ENCODE data around the gene RAP1GAP2.

RAP1GAP2 gene

GRCh38 chr17:2939714-2940351, 143.6 kb downstream of the RAP1GAP2 start:
- in situ Hi-C loops (cut with MboI; ENCODE audit: low pct_unique_long_range_greater_than_20kb, low sequenced_read_pairs, unreplicated experiment), result no loop called here
- DNase-seq (ENCODE audit: low spot score), result no peak
- TF ChIP-seq, protein P1, sequence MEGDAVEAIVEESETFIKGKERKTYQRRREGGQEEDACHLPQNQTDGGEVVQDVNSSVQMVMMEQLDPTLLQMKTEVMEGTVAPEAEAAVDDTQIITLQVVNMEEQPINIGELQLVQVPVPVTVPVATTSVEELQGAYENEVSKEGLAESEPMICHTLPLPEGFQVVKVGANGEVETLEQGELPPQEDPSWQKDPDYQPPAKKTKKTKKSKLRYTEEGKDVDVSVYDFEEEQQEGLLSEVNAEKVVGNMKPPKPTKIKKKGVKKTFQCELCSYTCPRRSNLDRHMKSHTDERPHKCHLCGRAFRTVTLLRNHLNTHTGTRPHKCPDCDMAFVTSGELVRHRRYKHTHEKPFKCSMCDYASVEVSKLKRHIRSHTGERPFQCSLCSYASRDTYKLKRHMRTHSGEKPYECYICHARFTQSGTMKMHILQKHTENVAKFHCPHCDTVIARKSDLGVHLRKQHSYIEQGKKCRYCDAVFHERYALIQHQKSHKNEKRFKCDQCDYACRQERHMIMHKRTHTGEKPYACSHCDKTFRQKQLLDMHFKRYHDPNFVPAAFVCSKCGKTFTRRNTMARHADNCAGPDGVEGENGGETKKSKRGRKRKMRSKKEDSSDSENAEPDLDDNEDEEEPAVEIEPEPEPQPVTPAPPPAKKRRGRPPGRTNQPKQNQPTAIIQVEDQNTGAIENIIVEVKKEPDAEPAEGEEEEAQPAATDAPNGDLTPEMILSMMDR (IDR thresholded peaks at IDR 0.05; ENCODE audit: extremely low read depth, insufficient read depth, missing control alignments), result no peak

- in situ Hi-C loops (cut with MboI; ENCODE audit: low pct_unique_long_range_greater_than_20kb, low sequenced_read_pairs, unreplicated experiment), result no loop called here
- DNase-seq (ENCODE audit: low spot score), result no peak
- TF ChIP-seq, protein P1 (IDR thresholded peaks at IDR 0.05; ENCODE audit: extremely low read depth, insufficient read depth, missing control alignments), result no peak
Observed at GRCh38 chr17:2940352-2940751, 144.1 kb downstream of the RAP1GAP2 start.

GRCh38 chr17:2943981-2944380, 147.7 kb downstream of the RAP1GAP2 start:
- no peak for DNase-seq (ENCODE audit: low spot score)
- TF ChIP-seq, protein P1 (IDR thresholded peaks at IDR 0.05; ENCODE audit: extremely low read depth, insufficient read depth, missing control alignments), result no peak
- in situ Hi-C loops (cut with MboI; ENCODE audit: low pct_unique_long_range_greater_than_20kb, low sequenced_read_pairs, unreplicated experiment), result no loop called here

- in situ Hi-C loops (cut with MboI; ENCODE audit: low pct_unique_long_range_greater_than_20kb, low sequenced_read_pairs, unreplicated experiment), result no loop called here
- DNase-seq (ENCODE audit: low spot score), result no peak
- TF ChIP-seq, protein P1 (IDR thresholded peaks at IDR 0.05; ENCODE audit: extremely low read depth, insufficient read depth, missing control alignments), result no peak
Observed at GRCh38 chr17:2945299-2945698, 149.1 kb downstream of the RAP1GAP2 start.

DNA sequence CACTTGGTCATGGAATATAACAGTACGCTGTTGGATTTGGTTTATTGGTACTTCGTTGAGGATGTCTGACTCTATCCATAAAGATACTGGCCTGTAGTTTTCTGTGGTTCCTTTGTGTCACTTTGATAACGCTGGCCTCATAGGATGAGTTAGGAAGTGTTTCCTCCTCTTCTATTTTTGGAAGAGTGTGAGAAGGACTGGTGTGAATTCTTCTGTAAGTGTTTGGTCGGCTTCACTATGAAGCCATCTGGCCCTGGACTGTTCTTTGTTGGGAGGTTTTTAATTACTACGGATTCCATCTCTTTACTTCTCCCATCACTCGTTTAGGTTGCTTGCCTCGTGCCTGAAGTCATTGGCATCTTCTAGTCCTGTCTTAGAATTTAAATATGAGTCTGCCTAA, 149.9 kb downstream of the RAP1GAP2 start:
- in situ Hi-C loops (cut with MboI; ENCODE audit: low pct_unique_long_range_greater_than_20kb, low sequenced_read_pairs, unreplicated experiment), result no loop called here
- DNase-seq (ENCODE audit: low spot score), result no peak
- TF ChIP-seq, protein P1 (IDR thresholded peaks at IDR 0.05; ENCODE audit: extremely low read depth, insufficient read depth, missing control alignments), result no peak

GRCh38 chr17:2947588-2947950, 151.3 kb downstream of the RAP1GAP2 start:
- no peak for DNase-seq (ENCODE audit: low spot score)
- TF ChIP-seq, protein P1 (IDR thresholded peaks at IDR 0.05; ENCODE audit: extremely low read depth, insufficient read depth, missing control alignments), result no peak
- in situ Hi-C loops (cut with MboI; ENCODE audit: low pct_unique_long_range_greater_than_20kb, low sequenced_read_pairs, unreplicated experiment), result no loop called here
